ENCODE measurements around the gene TMCO4. TPM values are rescaled to one million over a fixed set of nuclear protein-coding genes. Genes with fewer than 3 reads are reported as not detected.
A peak's percentile ranks its signal among the peaks of the same experiment; 100 is the strongest.

Gene TMCO4
- total RNA-seq, 1 experiment from 2014 or later = 19.8 TPM

DNA sequence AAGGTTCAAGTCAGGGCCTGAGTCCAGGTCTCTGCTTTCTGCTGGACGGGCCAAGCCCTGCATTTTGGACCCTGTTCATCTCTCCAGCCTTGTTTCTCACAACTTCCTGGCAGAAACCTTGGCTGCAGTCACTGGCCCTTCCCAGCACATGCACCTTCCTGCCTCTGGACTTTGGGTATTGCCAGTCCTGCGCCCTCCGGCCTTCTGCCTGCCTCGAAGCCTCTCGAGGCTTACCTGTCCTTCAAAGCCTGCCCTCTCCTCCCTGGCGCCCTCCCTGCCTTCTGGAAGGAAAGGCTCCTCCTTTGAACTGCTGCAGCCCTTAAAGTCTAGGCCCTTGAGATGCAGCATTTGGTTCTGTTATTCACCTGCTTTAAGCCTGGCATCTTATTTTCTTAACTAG lies 82.2 kb downstream of the TMCO4 start:
- DNase-seq (ENCODE audit: low read depth) = no peak

GRCh38 chr1:19715334-19716203 lies 84.1 kb downstream of the TMCO4 start:
- peak; percentile 93 for DNase-seq (ENCODE audit: low read depth)

GRCh38 chr1:19712928-19713327 lies 86.8 kb downstream of the TMCO4 start:
- DNase-seq (ENCODE audit: low read depth) = no peak

- DNase-seq (ENCODE audit: low read depth) = no peak
Measured at GRCh38 chr1:19710825-19711611, 88.7 kb downstream of the TMCO4 start.

GRCh38 chr1:19709260-19709793 lies 90.4 kb downstream of the TMCO4 start:
- no peak for DNase-seq (ENCODE audit: low read depth)

GRCh38 chr1:19708567-19709110 lies 91.1 kb downstream of the TMCO4 start:
- DNase-seq (ENCODE audit: low read depth) = no peak

DNA sequence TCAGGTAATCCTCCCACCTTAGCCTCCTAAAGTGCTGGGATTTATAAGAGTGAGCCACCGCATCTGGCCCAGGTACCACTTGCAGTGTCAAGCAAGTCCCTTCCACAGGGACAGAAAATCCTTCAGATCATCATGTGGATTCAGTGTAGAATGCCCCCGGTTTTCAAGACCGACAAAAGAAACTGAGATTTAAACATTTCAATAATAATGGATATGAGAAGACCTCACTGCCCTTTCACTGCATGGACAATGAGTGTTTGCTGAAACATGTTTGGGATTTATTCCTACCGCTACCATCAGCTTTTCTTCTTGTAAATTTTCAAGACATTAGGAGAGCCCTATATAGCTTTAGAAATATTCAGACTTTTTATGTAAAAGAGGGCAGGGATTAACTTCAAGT lies 93.6 kb downstream of the TMCO4 start:
- DNase-seq (ENCODE audit: low read depth) = no peak

DNA sequence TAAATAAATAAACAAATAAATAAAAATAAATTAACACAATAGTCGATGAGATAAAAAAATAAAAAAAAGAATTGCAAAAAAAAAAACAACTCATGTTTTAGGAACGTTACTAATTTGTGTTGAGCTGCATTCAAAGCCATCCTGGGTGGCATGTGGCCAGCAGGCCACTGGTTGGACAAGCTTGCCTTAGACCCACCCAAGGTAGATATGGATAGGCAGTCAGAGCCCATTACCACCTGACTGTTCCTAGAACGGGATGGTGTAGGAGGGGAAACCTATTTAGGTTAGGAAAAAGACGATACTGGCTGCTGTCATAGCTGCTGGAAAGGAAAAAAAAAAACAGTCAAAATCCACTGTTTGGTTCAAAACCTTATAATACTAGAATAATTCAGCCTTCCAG lies 94.3 kb downstream of the TMCO4 start:
- no peak for DNase-seq (ENCODE audit: low read depth)

GRCh38 chr1:19704247-19705113 lies 95.2 kb downstream of the TMCO4 start:
- peak; percentile 54 for DNase-seq (ENCODE audit: low read depth)

DNA sequence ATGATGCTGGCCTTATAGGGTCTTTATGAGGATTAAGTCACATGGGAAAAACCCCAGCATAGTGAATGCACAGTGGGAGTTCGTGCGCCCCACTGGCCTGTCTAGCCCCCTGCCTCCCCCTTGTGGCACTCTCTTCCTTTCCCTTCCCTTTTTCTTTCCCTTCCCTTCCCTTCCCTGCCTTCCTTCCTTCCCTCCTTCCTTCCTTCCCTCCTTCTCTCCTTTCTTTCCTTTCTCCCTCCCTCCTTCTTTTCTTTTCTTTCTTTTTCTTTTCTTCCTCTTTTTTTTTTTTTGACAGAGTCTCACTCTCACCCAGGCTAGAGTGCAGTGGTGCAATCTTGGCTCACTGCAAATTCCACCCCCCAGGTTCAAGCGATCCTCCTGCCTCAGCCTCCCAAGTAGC lies 96.4 kb downstream of the TMCO4 start:
- no peak for DNase-seq (ENCODE audit: low read depth)

DNA sequence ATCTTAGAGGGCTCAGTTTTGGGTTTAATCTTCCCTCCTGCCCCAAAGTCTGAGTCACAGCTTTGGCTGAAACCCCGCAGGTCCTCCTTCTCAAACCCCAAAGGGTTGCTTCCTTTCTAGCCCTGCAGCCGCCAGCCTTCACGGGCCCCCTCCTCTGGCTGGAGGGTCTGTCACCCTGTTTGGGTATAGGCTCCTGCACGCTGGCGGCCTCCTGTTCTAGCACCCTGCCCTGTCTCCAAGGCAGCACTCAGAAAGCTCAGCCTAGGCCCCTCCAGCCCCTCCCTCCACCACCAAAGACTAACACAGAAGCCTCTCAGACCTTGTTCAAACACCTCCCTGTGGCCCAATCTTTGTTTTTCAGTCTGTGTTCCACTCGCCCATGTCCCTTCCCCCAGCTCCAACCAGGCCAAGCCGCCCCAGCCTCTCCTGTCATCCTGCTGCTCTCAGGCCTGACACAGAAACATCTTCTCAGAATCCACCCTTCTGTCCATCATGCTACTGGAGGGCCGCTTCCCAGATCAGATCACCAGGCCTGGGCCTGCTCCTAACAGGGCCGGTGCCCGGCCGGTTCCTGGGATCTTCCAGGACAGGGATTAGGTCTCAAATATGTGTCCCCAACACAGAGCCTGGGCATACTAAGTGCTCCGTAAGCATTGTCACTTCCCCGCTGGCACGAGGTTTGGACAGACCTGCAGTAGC lies 99.5 kb downstream of the TMCO4 start:
- no peak for DNase-seq (ENCODE audit: low read depth)

GRCh38 chr1:19698181-19698580 lies 101.5 kb downstream of the TMCO4 start:
- no peak for DNase-seq (ENCODE audit: low read depth)

DNA sequence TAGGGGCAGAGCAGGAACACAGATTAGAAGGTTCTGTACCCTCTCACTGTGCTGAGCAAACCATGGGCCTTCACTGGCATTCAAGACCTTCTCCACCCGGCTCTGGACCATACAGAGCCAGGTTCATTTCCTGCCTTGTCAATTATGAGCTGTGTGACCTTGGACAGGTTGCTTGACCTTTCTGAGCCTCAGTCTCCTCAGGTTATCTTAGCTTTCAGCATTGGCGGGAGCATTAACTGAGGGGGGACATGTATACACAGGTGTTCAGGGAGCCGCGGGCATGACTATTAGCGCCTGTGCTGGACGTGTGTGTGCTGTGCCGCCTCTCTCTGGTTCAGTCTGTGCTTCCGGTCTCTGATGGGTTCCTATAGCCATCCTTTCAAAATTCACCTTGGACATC lies 102.9 kb downstream of the TMCO4 start:
- no peak for DNase-seq (ENCODE audit: low read depth)

DNA sequence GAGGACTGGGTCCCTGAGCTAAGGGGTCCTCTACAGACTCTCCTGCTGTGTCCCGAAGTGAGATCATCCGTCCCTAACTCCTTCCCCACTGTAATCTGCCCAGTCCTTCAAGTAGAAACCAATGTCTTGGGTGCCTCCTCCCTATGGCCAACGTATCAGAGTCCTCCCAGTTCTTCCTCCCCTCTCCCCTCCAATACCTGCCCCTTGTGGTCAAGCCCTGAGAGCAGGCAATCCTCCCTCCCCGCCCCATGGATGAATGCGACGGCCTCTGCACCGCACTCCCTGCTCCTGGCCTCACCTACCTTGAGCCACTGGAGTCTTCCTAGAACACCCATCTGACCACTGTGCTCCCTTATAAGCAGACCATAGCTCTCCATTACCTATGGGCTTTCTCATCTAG lies 103.9 kb downstream of the TMCO4 start:
- no peak for DNase-seq (ENCODE audit: low read depth)

DNA sequence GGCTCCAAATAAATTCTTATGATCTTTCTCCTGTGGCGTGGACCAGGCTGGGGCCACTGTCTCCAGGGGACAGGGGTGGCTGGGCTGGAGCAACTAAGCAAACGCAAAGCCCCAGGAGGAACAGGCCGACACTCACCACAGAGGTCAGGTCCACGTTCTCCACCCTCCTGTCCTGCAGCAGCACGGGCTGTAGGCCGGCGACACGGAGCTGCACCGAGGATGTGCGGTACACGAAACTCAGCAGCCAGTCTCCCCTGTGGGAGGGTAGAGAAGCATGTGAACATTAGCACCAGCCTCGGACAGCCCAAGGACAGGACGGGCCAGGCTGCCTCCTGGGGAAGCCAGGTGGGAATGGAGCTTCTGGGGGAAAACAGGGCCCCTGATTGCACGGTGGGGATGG lies 105.4 kb downstream of the TMCO4 start:
- DNase-seq (ENCODE audit: low read depth) = no peak

- no peak for DNase-seq (ENCODE audit: low read depth)
Measured at GRCh38 chr1:19690342-19690741, 109.4 kb downstream of the TMCO4 start.

GRCh38 chr1:19689856-19690255 lies 109.9 kb downstream of the TMCO4 start:
- no peak for DNase-seq (ENCODE audit: low read depth)

DNA sequence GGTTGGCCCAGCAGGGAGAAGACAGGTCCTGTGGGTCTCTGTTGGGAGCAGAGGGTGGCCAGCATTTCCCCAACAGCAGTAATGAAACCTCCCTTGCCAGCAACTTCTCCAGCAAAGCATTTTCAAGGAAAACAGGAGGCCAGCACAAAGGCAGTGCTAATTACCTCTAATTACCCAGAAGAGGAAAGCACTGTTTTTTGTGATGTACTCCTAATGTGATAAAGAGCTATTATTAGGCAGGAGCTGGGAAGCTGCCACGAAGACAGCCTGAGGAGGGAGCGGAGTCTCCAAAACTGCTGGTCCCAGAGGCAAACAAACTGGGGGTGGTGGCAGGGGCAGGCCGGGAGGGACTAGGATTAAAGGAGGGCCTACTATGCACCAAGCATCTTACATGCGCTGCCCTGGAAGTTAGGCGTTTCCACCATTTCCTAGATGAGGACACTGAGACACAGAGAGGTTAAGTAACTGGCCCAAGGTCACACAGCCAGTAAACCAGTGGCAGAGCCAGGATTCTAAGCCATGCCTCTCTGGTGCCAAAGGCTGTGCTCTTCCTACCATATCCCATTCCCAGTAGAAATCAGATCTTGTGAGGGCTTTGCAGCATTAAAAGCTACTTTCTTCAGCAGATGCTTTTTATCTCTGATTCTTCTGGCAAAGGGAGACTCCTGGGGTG lies 110.5 kb downstream of the TMCO4 start:
- DNase-seq (ENCODE audit: low read depth) = no peak

GRCh38 chr1:19688041-19688842 lies 111.5 kb downstream of the TMCO4 start:
- DNase-seq (ENCODE audit: low read depth) = no peak

All from LHCN-M2 (cell line).